HG03469 (cell line): ENCODE measurements around the gene ZNF473.

ENCODE experiments used
- ATAC-seq: cut with Tn5 transposase; IDR thresholded peaks from one replicate; pipeline ENCODE4 v1.9.1; 2021; ENCODE audit warnings: mild to moderate bottlenecking, moderate library complexity, moderate number of reproducible peaks; ENCODE audit not compliant: unreplicated experiment

ZNF473 gene

DNA sequence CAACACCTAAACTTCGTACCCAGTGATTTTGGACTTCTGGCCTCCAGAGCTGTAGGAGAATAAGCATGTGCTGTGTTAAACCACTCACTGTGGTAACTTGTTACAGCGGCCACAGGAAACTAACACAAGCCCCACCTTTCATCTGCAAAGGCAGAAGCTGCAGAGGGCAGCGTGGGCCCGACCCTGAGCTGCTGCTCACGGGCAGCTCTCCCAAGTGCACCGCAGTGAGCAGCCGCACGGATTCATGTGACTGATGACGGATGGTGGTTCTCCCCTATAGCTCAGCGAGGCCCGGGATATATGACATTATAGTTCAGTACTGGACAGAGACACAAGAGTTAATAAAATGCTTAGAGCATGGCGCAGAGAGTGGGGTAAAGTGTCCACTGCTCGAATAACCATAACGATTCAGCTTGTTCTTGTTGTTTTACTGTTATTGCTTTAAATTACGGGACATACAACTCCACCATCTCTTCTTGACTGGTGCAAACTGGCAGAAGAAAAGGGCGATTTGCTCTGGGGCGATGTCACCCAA is 22.5 kb upstream of the ZNF473 start:
- ATAC-seq = no peak

DNA sequence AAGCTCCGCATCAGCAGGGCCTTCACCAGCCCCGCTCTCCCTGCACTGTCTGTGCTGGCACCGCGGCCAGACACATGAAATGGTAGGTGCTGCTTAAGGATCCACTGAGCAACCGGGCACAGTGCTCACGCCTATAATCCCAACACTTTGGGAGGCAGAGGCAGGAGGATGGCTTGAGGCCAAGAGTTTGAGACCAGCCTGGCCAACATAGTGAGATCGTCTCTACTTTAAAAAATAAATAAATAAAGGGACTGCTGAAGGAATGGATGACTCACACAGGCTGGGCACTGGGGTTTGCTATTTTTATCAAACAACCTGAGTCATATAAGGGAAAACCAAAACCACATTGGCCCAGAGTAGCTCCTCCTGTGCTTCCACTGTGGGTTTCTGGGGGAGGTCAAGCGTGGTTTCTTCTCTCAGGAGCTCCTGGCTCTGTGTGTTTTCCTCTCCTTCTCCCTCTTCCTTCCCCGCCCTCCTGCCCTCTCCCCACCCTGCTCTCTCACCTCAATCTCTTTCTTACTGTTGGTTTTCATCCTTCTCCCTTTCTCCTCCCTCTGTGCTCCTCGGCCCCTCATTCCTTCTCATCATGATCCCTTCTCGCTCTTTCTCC is 21.9 kb upstream of the ZNF473 start:
- no peak for ATAC-seq

DNA sequence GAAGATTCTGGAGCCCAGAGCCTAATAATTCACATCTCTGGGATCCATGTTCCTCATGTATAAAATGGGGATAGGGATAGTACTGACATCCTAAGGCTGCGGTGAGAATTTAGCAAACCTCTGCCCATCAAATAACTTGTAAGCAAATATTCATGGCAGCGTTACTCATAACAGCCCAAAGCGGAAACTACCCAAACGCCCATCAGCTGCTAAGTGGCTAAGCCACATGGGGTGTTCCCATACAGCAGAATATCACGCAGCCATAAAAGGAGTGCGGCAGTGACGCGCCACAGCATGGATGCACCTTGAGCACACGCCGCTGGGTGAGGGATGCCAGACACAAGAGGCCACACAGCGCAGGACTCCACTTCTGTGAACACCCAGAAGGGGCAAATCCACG is 20.4 kb upstream of the ZNF473 start:
- no peak for ATAC-seq

DNA sequence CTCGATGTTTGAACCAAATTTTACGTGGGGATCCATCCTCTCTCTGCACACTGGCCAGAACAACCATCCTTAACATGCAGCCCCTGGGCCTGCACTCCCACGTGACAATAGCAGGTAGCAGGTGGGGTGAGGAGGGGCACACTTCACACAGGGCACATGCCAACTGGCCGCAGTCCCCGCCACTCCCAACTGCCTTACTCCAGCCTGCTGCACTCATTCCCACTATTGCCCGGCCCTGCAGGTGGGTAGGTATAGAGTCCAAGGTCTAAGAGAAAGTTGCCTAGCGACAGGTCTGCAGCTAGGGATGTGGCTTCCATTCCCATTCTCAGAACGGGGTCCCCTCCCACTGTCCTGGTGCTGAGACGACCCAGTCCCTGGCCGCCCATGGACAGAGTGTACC is 18.6 kb upstream of the ZNF473 start:
- ATAC-seq = no peak

DNA sequence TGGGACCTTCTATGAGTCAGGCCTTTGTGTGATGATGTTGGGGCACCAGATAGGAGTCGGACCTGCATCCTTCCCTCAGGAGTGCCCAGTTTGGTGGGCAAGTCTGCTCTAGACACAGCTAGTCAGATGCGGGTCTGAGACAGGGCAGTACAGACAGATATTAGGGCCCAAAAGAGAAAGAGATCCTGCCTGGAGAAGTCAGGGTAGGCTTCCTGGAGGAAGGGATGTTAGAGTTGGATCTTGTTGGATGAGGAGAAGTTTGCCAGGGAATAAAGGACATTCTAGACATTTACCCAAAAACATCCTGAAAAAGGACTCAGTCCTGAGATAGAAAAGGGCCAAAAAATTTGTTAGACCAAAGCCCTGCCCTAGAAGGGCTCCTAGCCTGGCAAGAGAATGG is 17.9 kb upstream of the ZNF473 start:
- no peak for ATAC-seq

DNA sequence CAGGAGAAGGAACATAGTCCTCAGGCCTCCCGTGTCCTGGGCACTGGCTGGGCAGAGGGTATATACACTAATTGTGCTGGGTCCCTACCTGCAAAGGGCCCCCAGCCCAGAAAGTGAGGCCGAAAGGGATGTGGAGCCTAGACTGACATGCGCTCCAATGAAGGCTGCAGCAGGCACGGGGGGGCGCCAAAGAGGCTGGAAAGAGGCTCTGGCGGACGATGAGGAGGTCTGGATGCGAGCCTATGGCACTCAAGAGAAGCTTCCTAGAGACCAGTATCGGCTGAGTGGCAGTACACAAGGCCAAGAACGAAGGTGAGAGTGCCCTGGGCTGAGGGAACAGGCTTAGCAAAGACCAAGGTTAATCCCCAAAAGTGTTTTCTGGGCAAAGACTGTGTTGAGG is 17.3 kb upstream of the ZNF473 start:
- no peak for ATAC-seq

DNA sequence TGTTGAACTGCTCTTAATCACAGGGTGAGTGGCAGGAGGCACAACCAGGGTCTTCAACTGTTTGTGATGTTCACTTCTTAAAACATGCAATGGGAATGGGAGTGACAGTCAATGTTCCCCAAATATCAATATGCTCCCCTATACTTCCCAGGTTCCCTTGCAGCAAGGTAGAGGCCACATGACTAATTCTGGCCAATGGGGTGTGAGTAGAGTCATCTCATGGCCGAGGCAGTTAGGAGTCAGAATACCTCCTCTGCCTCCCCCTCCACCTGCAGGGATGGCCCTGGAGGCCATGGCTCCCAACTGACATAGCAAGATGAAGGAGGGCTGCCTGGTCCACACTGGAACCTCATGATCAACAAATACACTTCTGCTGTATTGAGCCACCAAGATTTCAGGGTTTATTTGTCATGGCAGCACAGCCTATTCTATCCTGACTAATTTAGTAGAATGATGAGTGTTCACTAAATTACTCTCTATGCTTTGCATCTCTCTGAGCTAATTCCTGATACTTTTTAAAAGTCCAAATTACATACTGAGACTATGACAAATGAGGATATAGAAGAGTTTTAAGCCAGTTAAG is 9.5 kb upstream of the ZNF473 start:
- no peak for ATAC-seq

DNA sequence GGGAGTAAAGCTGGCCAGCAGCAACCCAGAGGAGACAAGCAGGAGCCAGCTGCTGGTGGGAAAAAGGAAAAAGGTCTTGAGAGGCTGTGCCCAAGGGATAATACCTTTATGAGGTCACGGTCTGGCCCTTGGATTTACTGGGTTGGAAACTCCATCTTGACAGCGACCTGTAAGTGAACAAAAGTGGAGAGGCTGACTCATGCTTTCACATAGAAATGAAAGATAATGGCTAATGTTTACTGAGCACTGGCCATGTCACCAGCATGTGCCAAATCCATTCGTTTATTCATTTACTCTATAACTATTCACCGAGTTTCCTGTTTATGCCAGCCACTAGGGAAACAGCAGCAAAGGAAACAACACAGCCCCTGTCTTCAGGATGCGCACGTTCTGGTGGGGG is 5.3 kb upstream of the ZNF473 start:
- ATAC-seq = no peak

DNA sequence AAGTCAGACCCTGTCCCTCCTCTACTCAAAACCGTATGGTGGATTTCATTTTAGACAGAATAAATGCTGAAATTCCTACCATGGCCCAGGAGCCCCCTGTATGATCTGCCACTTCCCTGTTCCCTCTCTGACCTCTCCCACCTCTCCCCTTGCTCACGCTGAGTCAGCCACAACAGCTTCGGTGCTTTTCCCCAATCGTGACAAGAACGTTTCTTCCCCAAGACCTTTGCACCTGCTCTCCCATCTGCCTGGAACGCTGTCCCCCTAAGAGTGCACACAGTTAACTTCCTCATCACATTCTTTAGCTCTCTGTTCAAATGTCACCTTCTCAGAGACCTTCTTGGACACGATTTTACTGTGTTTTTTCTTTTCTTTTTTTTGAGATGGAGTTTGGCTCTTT is 3.0 kb upstream of the ZNF473 start:
- no peak for ATAC-seq

DNA sequence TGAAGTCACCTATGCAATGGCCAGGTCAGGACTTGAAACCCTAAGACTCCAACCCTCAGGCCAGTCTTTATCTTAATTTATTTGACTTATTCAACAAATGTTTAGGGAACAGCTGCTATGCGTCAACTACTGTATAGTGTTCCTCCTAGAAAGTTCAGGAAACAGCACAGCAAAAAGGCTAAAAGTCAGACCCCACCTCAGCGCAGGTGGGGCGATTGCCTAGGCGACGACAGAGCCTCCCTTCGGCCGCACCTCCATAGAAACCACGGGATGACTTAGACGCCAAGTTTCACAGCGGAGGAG is 1.1 kb upstream of the ZNF473 start:
- no peak for ATAC-seq

DNA sequence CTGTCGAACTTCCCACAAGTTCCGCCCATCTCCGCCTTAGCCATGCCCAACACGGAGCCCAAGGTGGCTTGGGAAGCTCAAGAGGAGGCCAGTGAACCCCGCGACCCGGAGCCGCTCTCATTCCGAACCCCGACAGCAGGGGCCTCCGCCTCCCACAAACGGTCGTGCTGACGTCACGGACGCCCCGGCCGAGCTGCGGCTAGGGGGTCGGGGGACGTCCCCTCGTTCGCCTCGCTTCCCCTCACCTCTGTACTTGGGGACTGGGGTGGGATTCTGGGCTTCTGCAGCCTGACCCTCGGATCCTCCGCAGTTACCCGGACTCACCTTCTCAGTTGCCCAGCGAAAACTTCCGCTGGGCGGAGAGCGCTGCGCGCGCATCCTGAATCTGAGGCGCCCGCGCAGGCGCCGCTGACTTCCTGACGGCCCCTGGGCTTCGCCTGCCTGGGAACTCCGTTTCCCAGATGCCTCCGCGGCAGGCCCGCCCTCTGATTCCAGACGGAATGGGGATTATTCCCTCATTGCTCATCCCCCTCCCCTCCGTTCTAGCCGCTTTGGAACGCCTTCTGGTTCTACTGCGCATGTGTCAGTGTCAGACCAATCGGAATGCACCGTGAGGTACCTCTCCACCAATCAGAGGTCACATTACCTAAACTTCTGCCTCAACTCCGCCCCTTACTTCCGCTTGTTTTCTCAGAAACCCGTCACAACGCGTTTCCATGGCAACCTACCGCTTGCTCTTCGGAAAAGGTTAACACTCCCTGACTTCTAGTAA is 597 bp upstream of the ZNF473 start, which contains the start of gene VRK3:
TSS of gene VRK3 (minus strand) at position 351 of the 772 bp plus-strand sequence. CDS start 9,210 bp downstream, outside the sequence.
- peak; percentile 50 for ATAC-seq

DNA sequence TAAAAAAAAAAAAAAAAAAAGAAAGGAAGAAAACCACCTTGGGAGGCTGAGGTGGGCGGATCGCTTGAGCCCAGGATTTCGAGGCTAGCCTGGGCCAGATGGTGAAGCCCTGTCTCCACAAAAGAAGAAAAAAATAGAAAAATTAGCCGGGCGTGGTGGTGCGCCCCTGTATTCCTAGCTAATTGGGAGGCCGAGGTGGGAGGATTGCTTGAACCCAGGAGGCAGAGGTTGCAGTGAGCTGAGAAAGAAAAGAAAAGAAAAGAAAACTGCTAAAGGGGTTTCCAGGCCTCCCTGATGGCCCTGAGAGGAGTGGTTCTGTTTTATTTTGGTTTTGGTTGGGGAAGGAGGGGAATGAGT is 723 bp downstream of the ZNF473 start:
- ATAC-seq = no peak

DNA sequence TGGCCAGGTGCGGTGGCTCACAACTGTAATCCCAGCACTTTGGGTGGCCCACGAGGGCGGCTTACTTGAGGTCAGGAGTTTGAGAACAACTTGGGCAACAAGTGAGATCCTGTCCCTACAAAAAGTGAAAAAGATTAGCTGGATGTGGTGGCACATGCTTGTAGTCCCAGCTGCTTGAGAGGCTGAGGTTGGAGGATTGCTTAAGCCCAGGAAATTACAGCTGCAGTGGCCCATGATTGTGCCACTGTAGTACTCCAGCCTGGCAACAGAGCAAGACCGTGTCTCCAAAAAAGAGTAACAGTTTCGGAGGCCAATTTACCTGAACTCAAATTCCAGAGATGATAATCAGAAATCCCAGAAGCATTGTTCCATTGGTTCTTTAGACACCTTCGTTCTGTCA is 4.4 kb downstream of the ZNF473 start:
- ATAC-seq = no peak

DNA sequence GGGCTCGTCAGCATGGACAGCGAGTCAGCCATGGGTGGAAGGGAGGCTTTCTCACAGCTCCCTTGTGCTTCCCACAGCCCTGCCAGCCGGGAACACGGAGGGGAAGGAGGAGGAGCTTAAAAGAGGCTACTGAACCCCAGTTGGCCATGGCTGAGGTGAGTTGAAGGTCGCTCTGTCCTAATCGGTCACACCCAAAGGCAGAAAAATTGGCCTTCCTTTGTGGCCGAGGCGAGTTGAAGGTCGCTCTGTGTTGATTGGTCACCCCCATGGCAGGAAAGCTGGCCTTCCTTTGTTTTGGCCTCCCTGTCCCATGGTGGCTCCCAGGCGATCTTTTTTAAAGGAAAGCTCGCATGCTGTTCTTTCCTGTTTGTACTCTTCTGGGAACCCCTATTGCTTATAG is 5.1 kb downstream of the ZNF473 start:
- ATAC-seq = no peak

DNA sequence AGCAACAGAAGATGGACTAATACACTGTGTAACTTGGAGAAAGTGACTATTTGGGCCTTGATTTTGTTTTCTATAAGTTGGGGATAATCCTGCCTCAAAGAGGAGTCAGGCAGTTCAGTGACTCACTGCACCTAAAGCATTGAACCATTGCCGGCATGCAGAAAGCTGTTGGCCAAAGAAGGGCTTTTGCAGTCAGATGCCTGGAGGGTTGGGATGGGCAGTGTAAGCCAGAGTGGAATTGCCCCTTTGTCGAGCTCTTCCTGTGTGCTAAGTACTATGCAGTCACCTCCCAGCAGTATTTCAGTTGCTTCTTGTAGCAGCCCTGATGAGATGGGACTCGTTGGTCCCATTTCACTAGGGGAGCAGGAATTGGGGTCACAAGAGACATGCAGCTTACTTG is 11.1 kb downstream of the ZNF473 start:
- no peak for ATAC-seq

DNA sequence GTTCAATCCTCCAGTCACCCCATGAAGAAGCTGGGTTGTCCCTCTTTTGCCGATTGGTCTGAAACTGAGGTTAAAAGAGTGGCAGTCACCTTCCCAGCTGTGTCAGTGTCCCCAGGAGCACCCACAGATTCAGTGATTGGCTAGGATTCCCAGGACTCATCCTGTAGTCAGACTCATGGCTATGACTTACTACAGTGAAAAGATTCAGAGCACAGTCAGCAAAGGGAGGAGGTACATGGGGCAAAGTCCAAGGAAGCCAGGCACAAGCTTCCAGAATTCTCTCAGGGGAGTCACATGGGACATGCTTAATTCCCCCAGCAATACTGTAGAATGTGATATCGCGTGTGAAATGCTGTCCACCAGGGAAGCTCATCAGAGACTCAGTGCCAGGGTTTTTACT is 14.2 kb downstream of the ZNF473 start:
- ATAC-seq = no peak

DNA sequence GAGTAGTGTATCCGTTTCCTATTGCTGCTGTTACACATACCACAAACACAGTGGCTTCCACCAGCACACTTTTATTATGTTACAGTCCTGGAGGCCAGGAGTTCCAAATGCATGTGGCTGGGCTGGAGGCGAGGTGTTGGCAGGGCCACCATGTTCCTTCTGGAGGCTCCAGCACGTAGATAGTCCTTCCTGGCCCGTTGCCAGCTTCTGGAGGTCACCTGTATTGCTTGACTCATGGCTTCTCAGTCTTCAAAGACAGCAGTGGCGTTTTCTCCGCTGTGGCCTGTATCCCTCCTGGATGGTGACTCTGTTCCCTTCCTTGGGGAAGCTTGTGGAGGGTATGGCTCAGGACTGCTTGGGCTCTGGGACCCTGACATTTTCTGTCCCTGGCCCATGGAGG is 15.2 kb downstream of the ZNF473 start:
- ATAC-seq = no peak

DNA sequence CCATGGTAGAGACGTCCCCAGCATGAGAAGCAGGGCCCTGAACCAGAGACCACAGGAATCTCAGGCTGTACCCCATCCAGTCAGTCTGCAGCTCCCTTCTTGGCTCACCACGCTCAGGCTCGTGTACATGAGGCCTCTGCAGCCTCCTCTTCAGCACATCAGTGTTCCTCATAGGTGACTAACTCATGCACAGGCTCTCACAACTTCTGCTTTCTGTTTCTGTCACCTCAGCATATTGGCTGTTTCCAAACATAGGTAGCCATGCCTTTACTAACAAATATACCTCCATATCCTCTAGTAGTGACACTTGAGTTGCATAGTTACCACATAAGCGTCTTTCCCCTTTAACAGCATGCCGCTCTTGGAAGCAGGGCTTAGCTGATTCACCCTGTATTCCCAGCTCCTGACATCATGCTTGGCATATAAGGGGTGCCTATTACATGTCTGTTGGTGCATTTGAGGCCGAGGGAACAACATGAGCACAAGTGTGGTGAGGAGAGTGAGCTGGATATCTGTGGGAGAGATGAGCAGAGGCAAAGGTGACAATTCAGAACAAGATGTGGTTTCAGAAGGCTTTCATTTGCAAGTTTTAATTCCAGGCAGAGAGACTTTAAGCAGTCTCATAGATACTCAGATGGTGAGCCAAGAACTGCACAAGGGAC is 16.7 kb downstream of the ZNF473 start:
- no peak for ATAC-seq

DNA sequence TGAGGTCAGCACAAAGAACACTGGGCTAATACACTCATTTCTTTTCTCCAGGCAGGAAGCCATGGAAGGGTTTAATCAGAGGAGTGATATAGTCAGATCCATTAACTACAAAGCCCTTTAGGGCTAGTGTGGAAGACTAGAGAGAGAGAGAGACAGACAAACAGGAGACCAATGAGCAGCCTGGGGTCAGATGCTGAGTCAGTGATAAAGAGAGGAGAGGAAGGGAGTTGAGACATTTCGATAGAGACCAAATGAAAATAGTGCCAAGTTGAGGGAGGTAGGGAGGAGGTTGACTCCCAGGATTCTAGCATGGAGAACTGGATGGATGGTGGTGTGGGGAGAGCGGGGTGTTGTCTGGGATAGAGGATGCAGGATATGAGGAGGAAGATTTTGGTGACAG is 18.2 kb downstream of the ZNF473 start:
- ATAC-seq = no peak

DNA sequence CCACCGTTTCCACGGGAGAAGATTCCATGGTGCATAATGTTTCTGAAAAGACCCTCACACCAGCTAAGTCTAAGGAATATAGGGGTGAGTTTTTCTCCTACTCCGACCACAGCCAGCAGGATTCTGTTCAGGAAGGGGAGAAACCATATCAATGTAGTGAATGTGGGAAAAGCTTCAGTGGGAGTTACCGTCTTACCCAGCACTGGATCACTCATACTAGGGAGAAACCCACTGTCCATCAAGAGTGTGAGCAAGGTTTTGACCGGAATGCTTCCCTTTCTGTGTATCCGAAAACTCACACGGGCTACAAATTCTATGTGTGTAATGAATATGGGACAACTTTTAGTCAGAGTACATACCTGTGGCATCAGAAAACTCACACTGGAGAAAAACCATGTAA is 19.1 kb downstream of the ZNF473 start:
- ATAC-seq = no peak

DNA sequence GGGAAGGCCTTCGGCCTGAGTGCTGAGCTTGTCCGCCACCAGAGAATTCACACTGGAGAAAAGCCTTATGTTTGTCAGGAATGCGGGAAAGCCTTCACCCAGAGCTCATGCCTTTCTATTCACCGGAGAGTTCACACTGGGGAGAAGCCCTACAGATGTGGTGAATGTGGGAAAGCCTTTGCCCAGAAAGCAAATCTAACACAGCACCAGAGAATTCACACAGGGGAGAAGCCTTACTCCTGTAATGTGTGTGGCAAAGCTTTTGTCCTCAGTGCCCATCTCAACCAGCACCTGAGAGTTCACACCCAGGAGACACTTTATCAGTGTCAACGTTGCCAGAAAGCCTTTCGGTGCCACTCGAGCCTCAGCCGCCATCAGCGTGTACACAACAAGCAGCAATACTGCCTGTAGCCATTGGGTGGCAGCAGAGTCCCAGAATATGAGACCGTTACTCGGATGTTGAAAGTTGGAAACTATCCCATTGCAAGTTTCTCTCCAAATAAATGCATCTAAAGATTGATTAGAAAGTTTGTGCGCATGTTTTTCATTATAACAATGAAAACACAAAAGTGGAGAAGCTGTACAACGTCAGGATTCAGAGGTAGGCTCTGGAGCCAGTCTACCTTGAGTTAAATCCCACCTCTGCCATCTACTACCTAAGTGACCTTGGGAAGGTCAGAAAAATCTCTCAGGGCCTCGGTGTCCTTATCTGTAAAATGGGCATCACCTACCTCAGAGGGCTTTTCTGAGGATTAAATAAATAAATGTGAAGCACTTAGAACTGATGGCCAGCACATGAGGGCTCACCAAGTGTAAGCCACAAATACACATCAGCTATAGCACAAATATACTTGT is 21.1 kb downstream of the ZNF473 start:
- no peak for ATAC-seq
